ENCODE data around the gene DDX55.

- TF ChIP-seq ZBTB33 (CRISPR knock-in tag; IDR thresholded peaks at IDR 0.05) (no peak), NFIC (IDR thresholded peaks at IDR 0.05; ENCODE audit: low read length) (no peak), AFF4 (CRISPR knock-in tag; IDR thresholded peaks at IDR 0.05) (no peak), ZBTB10 (CRISPR knock-in tag; IDR thresholded peaks at IDR 0.05; ENCODE audit: borderline replicate concordance) (no peak), PBX3 (CRISPR knock-in tag; IDR thresholded peaks at IDR 0.05; ENCODE audit: borderline replicate concordance) (no peak)
Measured at GRCh38 chr12:123621101-123621500, 19.2 kb downstream of the DDX55 start.

Data from HepG2 (cell line).